HG02938 (cell line): ENCODE results near the gene ABCA12.

Experiments
- ATAC-seq: cut with Tn5 transposase; IDR thresholded peaks from one replicate; pipeline ENCODE4 v1.9.1; 2021; ENCODE audit warnings: mild to moderate bottlenecking, moderate library complexity; ENCODE audit not compliant: unreplicated experiment

ABCA12 gene

GRCh38 chr2:215052404-215052803, 86.0 kb downstream of the ABCA12 start:
- no peak for ATAC-seq

GRCh38 chr2:215049341-215049740, 89.1 kb downstream of the ABCA12 start:
- ATAC-seq: no peak

GRCh38 chr2:215038421-215038820, 100.0 kb downstream of the ABCA12 start:
- ATAC-seq: no peak

- ATAC-seq: no peak
These were observed 102.1 kb downstream of the ABCA12 start for GRCh38 chr2:215036314-215036713.

GRCh38 chr2:215034154-215034553, 104.3 kb downstream of the ABCA12 start:
- no peak for ATAC-seq

- no peak for ATAC-seq
These were observed 106.3 kb downstream of the ABCA12 start for GRCh38 chr2:215032153-215032552.

- ATAC-seq: no peak
These were observed 107.1 kb downstream of the ABCA12 start for GRCh38 chr2:215031321-215031720.

- no peak for ATAC-seq
These were observed 108.5 kb downstream of the ABCA12 start for GRCh38 chr2:215029936-215030335.

GRCh38 chr2:215028231-215028630, 110.2 kb downstream of the ABCA12 start:
- ATAC-seq: no peak

GRCh38 chr2:215027779-215028178, 110.6 kb downstream of the ABCA12 start:
- ATAC-seq: no peak

- no peak for ATAC-seq
These were observed 115.5 kb downstream of the ABCA12 start for GRCh38 chr2:215022910-215023309.

GRCh38 chr2:215022418-215022817, 116.0 kb downstream of the ABCA12 start:
- no peak for ATAC-seq

- ATAC-seq: no peak
These were observed 118.1 kb downstream of the ABCA12 start for GRCh38 chr2:215020283-215020682.

GRCh38 chr2:215019521-215020145, 118.8 kb downstream of the ABCA12 start:
- no peak for ATAC-seq

- ATAC-seq: no peak
These were observed 119.3 kb downstream of the ABCA12 start for GRCh38 chr2:215019085-215019484.

GRCh38 chr2:215015421-215015820, 123.0 kb downstream of the ABCA12 start:
- ATAC-seq: no peak

GRCh38 chr2:215010390-215010789, 128.0 kb downstream of the ABCA12 start:
- ATAC-seq: no peak

- no peak for ATAC-seq
These were observed 135.4 kb downstream of the ABCA12 start for GRCh38 chr2:215003001-215003400.

GRCh38 chr2:215002500-215002899, 135.9 kb downstream of the ABCA12 start:
- ATAC-seq: peak; percentile 53

- ATAC-seq: no peak
These were observed 137.7 kb downstream of the ABCA12 start for GRCh38 chr2:215000721-215001120.

- peak; percentile 96 for ATAC-seq
These were observed 142.3 kb downstream of the ABCA12 start for GRCh38 chr2:214995926-214996670.

- peak; percentile 62 for ATAC-seq
These were observed 143.0 kb downstream of the ABCA12 start for GRCh38 chr2:214995409-214995808.

- no peak for ATAC-seq
These were observed 145.5 kb downstream of the ABCA12 start for GRCh38 chr2:214992911-214993310.
